ENCODE results near the gene TCAIM. TPM values are rescaled to one million over a fixed set of nuclear protein-coding genes. Genes with fewer than 3 reads are reported as not detected.

TCAIM gene
- total and polyA plus RNA-seq, 2 experiments from 2014 or later: 10.3 to 26.0 TPM

- peak; percentile 23; the same call in 1 of the 3 replicates for ATAC-seq
- H3K27me3 ChIP-seq (ENCODE audit: insufficient read depth): no peaks in the 10 kb centered on the region
- H3K4me2 ChIP-seq: peak overlapping the region; percentile 38
- H3K9me2 ChIP-seq (ENCODE audit: insufficient read depth): peaks cover 8% of the 10 kb centered on the region; the same call in 1 of the 2 replicates
- no peak overlapping the region for H3K4me3 ChIP-seq
- Mint-ChIP-seq H3K27ac (no peak overlapping the region), H3K9me3 (no peaks in the 10 kb centered on the region), H3K4me3 (no peak overlapping the region), H3K36me3 (ENCODE audit: low read depth) (peaks cover 8% of the 10 kb centered on the region; the same call in 2 of the 3 replicates), H3K27me3 (ENCODE audit: insufficient read depth, low read depth, poor library complexity) (peaks cover 6% of the 10 kb centered on the region), H3K4me1 (peaks cover 7% of the 10 kb centered on the region; the same call in 2 of the 3 replicates)
- no peaks in the 10 kb centered on the region for H3K36me3 ChIP-seq (ENCODE audit: insufficient read depth)
- H4K20me1 ChIP-seq (replicated peaks; ENCODE audit: insufficient read depth): no peaks in the 10 kb centered on the region
- no peak overlapping the region; the same call in 1 of the 2 replicates for H3K27ac ChIP-seq (ENCODE audit: low read depth)
- H3F3A ChIP-seq (replicated peaks; ENCODE audit: low read depth): no peaks in the 10 kb centered on the region
- no peak overlapping the region for H2AFZ ChIP-seq
- 0 out of 2 replicates have a peak, but pooled peaks cover 7% of the 10 kb centered on the region for H3K4me1 ChIP-seq (ENCODE audit: insufficient read depth)
- TF ChIP-seq ZNF462 (CRISPR knock-in tag; IDR thresholded peaks at IDR 0.05): no peak
- no peak for TF ChIP-seq EZH2phosphoT487 (IDR thresholded peaks at IDR 0.05; ENCODE audit: unreplicated experiment)
- no peak for TF ChIP-seq JUNB (IDR thresholded peaks at IDR 0.05; ENCODE audit: unreplicated experiment)
- TF ChIP-seq ZNF114 (CRISPR knock-in tag; IDR thresholded peaks at IDR 0.05): no peak
- no peak for TF ChIP-seq CREB1 (CRISPR knock-in tag; IDR thresholded peaks at IDR 0.05; ENCODE audit: low read depth)
- H3K79me2 ChIP-seq (replicated peaks; ENCODE audit: insufficient read depth): no peaks in the 10 kb centered on the region
- DNase-seq (ENCODE audit: low spot score): no peak
These were observed 97.6 kb downstream of the TCAIM start for GRCh38 chr3:44436181-44436580.

GRCh38 chr3:44437800-44438199, 99.2 kb downstream of the TCAIM start:
- H3K27ac ChIP-seq (ENCODE audit: low read depth): no peak overlapping the region
- peaks cover 7% of the 10 kb centered on the region; the same call in 2 of the 3 replicates for H3K4me1 Mint-ChIP-seq
- H3K9me2 ChIP-seq (ENCODE audit: insufficient read depth): peaks cover 8% of the 10 kb centered on the region; the same call in 1 of the 2 replicates
- peaks cover 2% of the 10 kb centered on the region for H3K27me3 Mint-ChIP-seq (ENCODE audit: insufficient read depth, low read depth, poor library complexity)
- H3K4me3 ChIP-seq: no peak overlapping the region
- no peaks in the 10 kb centered on the region for H4K20me1 ChIP-seq (replicated peaks; ENCODE audit: insufficient read depth)
- peaks cover 8% of the 10 kb centered on the region; the same call in 2 of the 3 replicates for H3K36me3 Mint-ChIP-seq (ENCODE audit: low read depth)
- no peak overlapping the region for H3K27ac Mint-ChIP-seq
- H3K27me3 ChIP-seq (ENCODE audit: insufficient read depth): no peaks in the 10 kb centered on the region
- H3K9me3 Mint-ChIP-seq: no peaks in the 10 kb centered on the region
- H3F3A ChIP-seq (replicated peaks; ENCODE audit: low read depth): no peaks in the 10 kb centered on the region
- no peak for DNase-seq (ENCODE audit: low spot score)
- H3K4me3 Mint-ChIP-seq: no peak overlapping the region
- ATAC-seq: no peak
- 0 out of 2 replicates have a peak, but pooled peaks cover 7% of the 10 kb centered on the region for H3K4me1 ChIP-seq (ENCODE audit: insufficient read depth)
- no peaks in the 10 kb centered on the region for H3K36me3 ChIP-seq (ENCODE audit: insufficient read depth)
- no peaks in the 10 kb centered on the region for H3K79me2 ChIP-seq (replicated peaks; ENCODE audit: insufficient read depth)
- H2AFZ ChIP-seq: no peak overlapping the region
- H3K4me2 ChIP-seq: no peak overlapping the region
- no peak for TF ChIP-seq ETS1 (IDR thresholded peaks at IDR 0.05)
- TF ChIP-seq ZNF331 (CRISPR knock-in tag; IDR thresholded peaks at IDR 0.05; ENCODE audit: low read depth): no peak
- no peak for TF ChIP-seq CTCF (conservative IDR thresholded peaks at IDR 0.05; ENCODE audit: low read depth in 2 of 2)
- no peak for TF ChIP-seq EZH2 (IDR thresholded peaks at IDR 0.05; ENCODE audit: low read depth, unreplicated experiment)
- TF ChIP-seq NANOG (IDR thresholded peaks at IDR 0.05; ENCODE audit: borderline replicate concordance): no peak

All from GM23338 (cell line).